GM19099 (cell line): ENCODE results near the gene INAFM1.

ENCODE experiments used
- POLR2A ChIP-seq: IDR thresholded peaks from 3 replicates; pipeline ENCODE4 v1.6.1; 2011; ENCODE audit warnings: low read depth; ENCODE audit not compliant: insufficient read length; ENCODE audit errors: extremely low read depth

Gene INAFM1

DNA sequence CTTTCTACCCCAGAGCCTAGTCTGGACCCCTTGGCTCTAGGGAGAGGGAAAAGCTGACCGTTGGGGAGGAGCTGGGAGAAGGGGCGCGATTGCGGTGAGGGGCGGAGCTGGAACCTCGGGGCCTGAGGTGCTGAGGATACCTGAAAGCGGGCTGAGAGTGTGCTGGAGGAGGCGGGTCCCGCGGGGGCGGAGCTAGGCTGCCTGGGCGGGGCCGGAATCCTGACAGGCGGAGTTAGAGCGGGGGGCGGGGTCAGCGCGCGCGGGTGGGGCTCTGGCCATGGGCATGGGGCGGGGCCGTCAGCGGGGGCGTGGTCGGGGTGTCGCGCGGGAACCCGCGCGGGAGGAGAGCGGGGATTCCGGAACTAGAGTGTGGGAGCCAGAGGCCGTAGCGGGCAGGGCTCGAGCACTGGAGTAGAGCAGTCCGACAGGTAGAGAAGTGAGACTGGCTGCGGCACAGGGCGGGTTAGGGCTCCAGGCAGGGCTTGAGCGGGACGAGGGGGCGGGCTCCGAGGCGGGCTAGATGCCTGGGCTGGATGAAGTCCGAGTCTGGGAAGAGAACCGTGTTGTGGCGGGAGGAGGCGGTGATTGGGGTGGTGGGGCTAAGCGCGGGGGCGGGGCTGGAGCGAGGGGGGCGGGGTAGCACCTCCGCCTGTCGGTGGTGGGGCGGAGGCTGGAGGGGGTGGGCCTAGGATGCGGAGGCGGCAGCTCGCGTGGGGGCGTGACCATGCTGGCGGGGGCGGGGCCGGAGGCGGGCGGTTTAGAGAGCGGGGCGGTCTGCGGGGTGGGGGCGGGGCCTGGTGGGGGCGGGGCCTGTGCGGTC, at the start of gene INAFM1:
TSS of gene INAFM1 (plus strand) at position 815 of the 820 bp plus-strand sequence. CDS start 35 bp downstream, outside the sequence.
- peak; percentile 63 for TF ChIP-seq POLR2A

GRCh38 chr19:47225746-47226425, 48.8 kb upstream of the INAFM1 start:
- TF ChIP-seq POLR2A, result peak; percentile 100

DNA sequence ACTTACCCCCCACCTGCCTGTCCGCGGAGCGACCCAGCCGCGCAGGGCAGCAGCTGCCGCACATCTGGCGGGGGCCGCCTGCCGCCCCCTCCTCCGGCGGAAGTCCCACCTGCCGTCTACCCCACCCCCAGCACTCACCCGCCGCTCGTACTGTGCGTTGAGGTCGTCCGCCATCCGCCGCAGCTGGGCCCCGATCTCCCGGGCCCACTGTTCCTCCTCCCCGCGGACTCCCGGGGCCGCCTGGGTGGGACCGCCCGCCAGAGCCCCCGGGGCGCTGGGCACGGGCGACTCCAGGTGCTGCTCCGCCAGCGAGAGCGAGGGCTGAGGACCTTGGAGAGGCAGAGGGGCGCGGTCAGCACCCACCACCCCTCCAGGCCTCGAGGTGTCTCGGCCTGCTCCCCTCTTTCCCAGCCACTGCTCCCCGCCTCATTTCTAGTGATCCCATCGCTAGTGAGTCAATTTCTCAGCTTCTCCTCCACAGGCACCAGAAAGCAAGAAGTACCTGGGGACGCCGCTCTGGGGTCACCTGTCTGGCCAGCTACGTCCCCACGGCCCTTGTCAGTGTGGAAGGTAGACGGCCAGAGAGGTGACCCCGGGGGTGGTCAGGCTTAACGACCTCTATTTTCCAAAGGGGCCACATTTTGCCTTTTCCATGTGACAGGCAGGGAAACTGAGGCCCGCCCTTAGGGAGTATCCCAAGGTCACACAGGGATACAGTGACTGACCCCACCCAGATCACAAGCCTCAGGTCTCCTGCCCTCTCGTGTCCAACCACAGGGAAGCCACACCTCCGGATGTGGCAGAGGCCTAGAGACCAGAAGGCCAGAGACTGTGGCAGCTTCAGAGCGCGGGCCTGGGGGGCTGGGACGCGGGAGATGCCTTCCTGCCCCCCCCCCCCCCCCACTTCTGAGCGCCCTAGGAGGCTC, 48.0 kb upstream of the INAFM1 start:
- TF ChIP-seq POLR2A, result peak; percentile 64

- TF ChIP-seq POLR2A, result peak; percentile 64
Measured at GRCh38 chr19:47227352-47228167, 47.1 kb upstream of the INAFM1 start.

- peak; percentile 8 for TF ChIP-seq POLR2A
Measured at GRCh38 chr19:47228168-47228936, 46.3 kb upstream of the INAFM1 start.

GRCh38 chr19:47228937-47229675, 45.6 kb upstream of the INAFM1 start:
- TF ChIP-seq POLR2A, result no peak

- peak; percentile 11 for TF ChIP-seq POLR2A
Measured at GRCh38 chr19:47229676-47230053, 45.0 kb upstream of the INAFM1 start.

DNA sequence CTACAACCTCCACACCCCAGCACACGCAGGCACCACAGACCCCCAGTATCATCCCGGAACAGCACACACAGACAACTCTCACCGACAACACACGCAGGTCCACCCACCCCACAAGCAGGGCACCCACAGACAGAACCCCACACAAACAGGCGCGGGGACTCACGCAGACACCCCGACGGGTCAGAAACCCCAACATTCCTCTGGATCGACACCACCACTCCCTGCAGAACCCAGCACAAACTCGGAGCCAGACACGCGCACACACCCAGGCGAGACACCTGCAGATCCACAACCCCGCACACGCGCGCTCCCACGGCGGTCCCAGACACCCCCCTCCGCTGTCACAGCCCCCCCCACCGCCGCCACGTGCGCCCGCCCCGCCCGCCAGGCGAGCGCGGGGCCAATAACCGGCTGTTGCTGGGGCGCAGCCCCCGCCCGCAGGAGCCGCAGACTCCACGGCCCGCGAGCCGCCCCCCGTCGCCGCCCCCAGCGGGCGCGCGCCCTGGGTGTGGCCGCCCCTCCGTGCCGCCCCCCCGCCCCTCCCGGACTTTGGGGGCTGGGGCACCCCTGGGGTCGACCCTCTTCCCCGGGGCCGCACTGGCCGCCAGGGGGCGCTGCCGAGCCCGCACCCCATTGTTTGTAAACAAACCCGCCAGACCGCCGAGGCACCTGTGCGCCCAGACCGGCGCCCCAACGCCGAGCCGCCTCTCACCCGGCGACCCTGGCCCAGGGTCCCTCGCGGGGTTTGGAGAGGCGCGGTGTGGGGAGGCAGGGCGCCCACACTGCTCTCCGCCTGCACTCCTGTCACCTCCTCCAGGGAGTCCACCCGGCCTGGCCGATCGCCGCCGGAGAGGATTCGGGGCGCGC, 44.4 kb upstream of the INAFM1 start:
- TF ChIP-seq POLR2A, result peak; percentile 15

- no peak for TF ChIP-seq POLR2A
Measured at GRCh38 chr19:47230921-47231214, 43.8 kb upstream of the INAFM1 start, which contains the start of gene BBC3. TSS of gene BBC3 (minus strand) at chr19:47231199. CDS start at chr19:47228431, 2,768 bp downstream.

GRCh38 chr19:47231215-47232054, 43.2 kb upstream of the INAFM1 start:
- peak; percentile 73 for TF ChIP-seq POLR2A
